Stimulated activated CD4-positive, alpha-beta T cell treated with anti-CD3 and anti-CD28 coated beads, Interleukin-1b, Interleukin-23, amount 100 ng/mL, for 24 hours (primary cell): ENCODE measurements around the gene TRMT44.
"Not testable (repeated sequence)": the region's sequence is repeated elsewhere in the genome, so short reads cannot be mapped to it uniquely, and the experiment has no call there.

Experiments used
- DNase-seq, 4 experiments: peaks; one replicate each; pipeline ENCODE4 v3.0.0-alpha.2; 2020; ENCODE audit warnings: low read depth in 4 of 4, low spot score in 1 of 4

The TRMT44 gene

DNA sequence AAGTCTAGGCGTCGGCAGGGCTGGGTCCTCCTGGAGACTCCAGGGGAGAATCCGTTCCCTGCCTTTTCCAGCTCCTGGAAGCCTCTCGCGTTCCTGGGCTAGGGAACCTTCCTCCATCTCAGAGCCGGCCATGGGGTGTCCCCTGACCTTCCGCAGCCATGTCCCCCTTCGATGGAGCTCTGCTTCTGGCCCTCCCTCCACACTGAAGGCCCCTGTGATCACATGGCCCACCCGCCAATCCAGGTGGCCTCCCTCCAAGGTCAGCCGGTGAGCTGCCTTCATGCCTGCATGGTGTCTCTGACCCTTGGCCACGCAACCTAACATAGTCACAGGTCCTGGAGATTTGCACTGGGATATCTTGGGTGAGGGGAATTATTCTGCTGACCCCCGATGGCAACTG, 69.6 kb downstream of the TRMT44 start:
- no peak for DNase-seq

GRCh38 chr4:8510611-8511285, 70.2 kb downstream of the TRMT44 start:
- DNase-seq, result no peak

- no peak for DNase-seq
These were observed 71.9 kb downstream of the TRMT44 start for GRCh38 chr4:8512510-8512909.

GRCh38 chr4:8513080-8513479, 72.5 kb downstream of the TRMT44 start:
- DNase-seq, result not testable (repeated sequence)

DNA sequence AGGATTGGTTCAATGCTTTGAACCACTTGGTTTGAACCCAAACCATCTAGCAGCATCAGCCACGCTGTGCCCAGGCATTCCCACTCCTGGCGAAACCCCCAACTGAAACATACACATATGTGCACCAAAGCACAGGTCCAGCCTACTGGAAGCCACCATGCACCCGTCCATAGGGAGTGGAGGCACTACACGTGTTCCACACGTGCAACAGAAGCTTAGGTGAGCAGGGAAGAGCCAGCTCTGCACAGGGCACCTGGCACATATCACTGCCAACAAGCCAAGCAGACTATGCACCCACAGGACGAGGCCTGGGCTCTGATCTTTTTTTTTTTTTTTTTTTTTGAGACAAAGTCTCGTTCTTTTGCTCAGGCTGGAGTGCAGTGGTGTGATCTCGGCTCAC, 73.4 kb downstream of the TRMT44 start:
- DNase-seq, result no peak

- no peak for DNase-seq
These were observed 73.8 kb downstream of the TRMT44 start for GRCh38 chr4:8514391-8514790.

DNA sequence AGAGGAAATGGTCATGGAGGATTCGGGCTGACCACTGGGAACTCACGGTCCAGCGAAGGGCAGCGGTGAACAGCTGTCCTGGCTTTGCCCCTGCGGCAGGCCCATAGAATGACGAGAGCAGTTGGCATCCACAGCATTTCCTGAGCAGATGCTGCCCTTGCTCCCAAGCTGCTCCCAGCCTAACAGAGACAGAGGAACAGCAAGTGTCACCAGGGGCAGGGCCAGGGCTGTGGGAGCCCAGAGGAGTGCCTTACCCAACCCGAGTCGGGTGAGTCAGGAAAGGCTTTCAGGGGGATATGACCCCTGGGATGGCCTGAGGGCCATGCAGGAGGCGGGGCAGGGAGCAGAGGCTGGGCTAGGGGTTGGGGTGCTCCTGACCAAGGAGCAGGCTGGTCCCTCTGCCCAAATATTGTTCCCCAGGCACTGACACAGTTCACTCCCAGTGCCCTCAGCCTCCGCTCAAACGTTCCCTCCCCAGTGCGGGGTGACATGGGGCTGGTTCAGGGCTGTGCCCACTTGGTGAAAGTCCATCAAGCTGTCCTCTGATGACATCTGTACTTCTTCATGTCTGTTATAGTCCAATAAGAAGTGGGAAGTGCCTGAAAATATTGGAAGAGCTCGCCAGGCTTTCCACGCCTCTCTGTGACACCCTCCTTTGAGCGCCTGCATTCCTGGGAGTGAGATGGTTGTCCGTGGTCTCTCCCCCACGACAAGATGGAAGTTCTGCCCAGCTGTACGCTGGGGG, 74.9 kb downstream of the TRMT44 start:
- no peak for DNase-seq

GRCh38 chr4:8516061-8516573, 75.5 kb downstream of the TRMT44 start:
- no peak for DNase-seq

- DNase-seq, result no peak
These were observed 76.5 kb downstream of the TRMT44 start for GRCh38 chr4:8516996-8517550.

- DNase-seq, result no peak
These were observed 77.4 kb downstream of the TRMT44 start for GRCh38 chr4:8517946-8518345.

GRCh38 chr4:8522160-8523120, 81.9 kb downstream of the TRMT44 start:
- no peak for DNase-seq

- no peak for DNase-seq
These were observed 82.6 kb downstream of the TRMT44 start for GRCh38 chr4:8523175-8523574.

GRCh38 chr4:8523766-8524165, 83.2 kb downstream of the TRMT44 start:
- no peak for DNase-seq

DNA sequence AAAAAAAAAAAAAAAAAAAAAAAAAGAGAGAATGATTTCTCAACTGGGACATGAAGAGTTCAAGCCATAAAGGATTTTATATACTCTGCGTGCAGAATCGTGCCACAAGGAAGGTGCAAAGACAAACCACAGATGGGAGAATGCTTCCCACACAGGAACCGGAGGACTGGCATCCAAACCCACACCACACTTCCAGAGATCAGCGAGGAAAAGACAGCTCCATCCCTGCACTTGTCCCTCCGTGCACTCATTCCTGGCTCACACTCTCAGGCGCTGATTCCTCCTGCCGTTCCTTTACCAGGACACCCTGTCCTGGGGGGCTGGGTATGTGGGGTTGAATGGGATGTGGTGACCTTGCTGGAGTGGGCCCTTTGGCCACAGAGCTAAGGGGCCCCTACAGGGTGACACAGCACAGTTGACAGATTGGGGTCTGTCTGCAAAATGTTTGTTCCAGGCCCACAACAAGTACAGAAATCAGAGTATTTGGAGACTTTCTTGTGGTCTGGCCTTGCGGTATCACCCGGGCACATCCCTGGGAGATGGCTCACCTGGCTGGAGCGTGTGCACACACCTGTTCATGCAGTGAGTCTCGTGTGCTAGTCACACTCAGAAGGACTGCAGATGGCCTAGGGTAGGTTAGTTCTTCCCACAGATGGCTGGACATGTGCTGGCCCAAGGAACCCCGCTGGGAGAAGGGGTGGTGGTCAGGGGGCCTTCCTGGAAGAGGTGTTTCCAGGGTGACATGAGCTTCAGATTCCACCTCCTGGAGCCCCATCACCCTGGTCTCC, 84.2 kb downstream of the TRMT44 start:
- DNase-seq, result no peak

- no peak for DNase-seq
These were observed 85.0 kb downstream of the TRMT44 start for GRCh38 chr4:8525383-8526120.
